GM18520 (cell line): ENCODE measurements around the gene AP1B1.
"Not testable (repeated sequence)": the region's sequence is repeated elsewhere in the genome, so short reads cannot be mapped to it uniquely, and the experiment has no call there.

Experiments
- ATAC-seq: cut with Tn5 transposase; IDR thresholded peaks from one replicate; pipeline ENCODE4 v1.9.1; 2021; ENCODE audit not compliant: unreplicated experiment

Gene AP1B1

GRCh38 chr22:29351891-29352290, 36.5 kb downstream of the AP1B1 start:
- ATAC-seq = no peak

DNA sequence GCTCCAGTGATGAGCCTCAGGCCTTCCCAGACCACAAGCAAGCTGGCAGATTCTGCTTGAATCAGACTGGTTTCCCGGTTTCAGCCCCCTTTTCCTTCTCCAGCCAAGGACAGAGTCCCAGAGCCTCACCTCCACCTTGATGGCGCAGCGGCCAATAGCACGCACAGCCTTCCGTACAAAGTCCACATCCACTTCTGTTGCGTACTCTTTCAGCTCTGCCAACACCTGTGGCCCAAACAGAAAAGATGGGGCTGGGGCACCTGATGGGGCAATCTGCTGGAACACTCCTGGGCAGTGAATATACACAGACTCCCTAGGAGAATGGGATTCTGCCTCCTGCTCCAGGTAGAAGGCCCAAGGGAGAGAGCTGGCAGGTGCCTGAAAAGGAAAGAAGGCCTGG, 37.3 kb downstream of the AP1B1 start:
- ATAC-seq = no peak

GRCh38 chr22:29348956-29349355, 39.4 kb downstream of the AP1B1 start:
- no peak for ATAC-seq

DNA sequence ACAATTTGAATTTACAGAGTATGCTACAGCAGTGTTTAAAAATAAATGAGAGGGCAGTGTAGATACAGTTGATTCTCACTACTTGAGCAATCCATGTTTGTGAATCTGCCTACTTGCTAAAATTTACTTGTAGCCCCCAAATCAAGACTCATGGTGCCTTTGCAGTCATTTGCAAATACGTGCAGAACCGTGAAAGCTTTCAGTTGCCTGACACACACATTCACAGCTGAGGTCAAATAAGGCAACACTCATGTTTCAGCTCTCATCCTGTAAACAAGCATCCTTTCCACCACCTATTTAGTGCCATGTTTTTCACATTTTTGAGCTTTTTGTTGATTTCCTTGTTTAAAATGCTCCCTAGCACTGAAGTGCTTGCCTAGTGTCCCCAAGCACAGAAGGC, 40.3 kb downstream of the AP1B1 start:
- no peak for ATAC-seq

DNA sequence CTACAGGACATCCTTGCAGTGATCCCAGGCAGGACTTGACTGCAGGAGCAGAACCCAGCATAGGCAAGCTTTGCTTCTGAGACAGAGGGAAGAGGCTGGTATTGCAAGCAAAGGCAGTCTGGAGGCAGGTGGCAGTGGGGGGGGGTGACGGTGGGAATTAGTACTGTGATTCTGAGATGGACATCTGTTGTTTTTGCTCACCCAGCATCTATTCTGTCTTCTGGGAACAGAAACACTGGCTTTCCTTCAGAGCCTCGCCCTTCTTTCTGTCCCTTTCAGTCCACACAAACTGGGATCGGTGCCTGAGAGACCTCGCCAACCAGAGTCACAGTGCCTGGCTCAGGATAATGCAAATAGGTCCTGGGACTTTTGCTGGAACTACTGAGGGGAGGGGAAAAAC, 41.7 kb downstream of the AP1B1 start:
- ATAC-seq = no peak

DNA sequence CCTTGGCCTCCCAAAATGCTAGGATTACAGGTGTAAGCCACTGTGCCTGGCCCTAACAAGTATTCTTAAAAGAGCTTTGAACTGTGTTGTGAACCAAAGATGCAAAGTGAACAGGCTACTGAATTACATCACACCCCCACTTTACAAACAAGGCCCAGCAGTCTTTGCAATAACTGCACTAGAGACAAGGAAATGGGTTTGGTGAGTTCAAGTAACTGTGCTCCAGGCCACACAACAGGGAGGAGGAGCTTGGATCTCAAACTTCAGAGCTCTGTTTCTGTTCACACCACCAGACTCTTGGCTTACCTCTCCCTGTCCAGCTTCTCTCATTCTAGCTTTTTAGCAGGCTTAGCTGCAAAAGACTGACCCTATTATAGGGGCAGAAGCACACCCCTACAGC, 42.4 kb downstream of the AP1B1 start:
- ATAC-seq = no peak

DNA sequence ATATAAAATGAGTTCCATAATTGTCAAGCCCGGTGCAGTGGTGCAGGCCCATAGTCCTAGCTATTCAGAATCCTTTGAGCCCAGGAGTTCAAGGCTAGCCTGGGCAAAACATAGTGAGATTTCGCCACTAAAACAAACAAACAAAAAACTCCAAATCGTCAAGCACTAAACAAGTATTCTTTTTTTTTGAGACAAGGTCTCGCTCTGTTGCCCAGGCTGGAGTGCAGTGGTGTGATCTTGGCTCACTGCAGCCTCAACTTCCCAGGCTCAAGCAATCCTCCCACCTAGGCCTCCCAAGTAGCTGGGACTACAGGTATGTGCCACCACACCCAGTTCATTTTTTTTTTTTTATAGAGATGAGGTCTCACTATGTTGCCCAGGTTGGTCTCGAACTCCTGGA, 43.5 kb downstream of the AP1B1 start:
- not testable (repeated sequence) for ATAC-seq

DNA sequence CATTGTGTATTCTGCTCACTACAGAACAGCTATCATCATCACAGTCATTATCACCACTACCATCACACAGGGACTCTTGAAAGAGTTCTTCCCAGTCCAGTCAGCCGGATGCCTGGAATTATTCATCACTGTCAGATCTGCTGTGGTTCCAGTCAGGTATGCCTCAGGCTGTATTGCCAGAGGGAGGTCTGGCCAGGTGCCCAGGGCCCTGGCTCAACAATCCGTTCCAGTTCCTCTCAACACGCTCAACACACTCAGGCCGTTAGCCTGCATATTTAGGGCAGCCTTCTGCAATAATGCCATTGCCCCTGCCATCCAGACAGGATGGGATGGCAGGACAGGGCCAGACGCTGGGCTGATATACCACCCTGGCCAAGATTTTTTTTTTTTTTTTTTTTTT, 44.2 kb downstream of the AP1B1 start:
- ATAC-seq = no peak

GRCh38 chr22:29343313-29343805, 45.0 kb downstream of the AP1B1 start:
- no peak for ATAC-seq

- no peak for ATAC-seq
Measured at GRCh38 chr22:29342577-29343312, 45.6 kb downstream of the AP1B1 start.

DNA sequence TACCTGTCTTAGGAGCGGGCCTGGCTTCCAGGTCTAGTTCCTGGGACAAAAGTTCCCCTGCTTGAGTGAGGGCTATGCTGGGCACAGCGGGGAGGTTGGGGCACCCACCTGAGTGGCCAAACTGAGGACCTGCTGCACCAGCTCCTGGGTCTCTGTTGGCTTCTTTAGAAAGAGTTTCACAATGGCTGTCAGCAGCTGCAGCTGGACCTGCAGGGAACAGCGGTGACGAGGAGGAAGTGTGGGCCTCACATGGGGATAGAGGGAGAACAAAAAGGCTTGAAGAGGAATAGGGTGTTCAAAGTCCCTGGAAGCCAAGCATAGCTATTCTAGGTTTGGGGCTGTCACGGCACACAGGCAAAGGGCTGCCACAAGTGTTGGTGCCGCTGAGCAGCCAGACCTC, 46.2 kb downstream of the AP1B1 start:
- ATAC-seq = no peak

DNA sequence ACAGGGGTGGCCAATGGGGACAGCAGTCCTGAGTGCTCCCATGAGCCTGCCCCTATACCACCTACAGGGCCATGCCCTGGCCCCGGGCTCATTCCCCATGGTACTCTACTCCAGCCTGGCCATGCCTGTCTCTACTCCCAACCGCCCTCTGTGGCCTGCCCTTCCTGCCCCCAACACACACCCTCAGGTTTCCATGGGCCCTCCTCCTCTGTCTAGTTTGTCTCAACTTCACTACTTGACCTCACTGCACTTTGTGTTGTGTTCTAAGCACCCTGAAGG, 46.6 kb downstream of the AP1B1 start:
- no peak for ATAC-seq

DNA sequence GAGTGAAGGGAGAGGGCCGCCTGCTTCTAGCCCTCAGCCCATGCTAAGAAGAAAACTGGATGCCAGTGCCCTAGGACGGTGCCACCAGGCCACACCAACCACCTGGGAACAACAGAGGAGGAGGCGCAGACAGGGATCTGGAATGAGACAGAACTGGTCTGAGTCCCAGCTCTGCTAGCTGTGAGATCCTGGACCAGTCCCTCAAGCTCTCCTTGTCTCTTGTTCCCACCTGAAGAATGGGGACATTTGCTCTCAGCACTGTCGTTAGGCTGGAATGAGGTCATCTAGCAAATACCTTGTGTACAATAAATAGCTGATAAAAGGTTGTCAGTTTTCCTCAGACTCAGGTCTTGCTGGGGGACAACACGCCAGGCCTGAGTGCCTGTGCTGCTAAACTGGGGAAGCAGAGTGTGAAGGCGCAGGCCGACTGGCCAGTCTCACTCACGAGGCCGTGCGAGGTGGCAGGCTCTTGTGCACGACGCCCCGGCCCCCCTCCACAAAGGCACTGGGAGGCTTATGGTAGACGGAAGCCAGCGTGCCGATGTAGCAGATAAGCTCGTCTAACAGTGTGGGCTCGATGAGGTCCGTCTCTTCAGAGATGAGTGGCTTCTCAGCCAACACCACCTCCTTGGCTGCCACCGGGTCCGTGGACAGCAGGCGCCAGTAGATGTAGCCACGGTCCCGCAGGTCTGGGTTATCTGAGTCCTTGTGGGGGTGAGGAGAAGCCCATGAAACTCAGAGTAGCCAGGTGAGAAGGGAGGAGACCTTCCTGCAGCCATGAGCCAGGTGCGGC, 47.1 kb downstream of the AP1B1 start:
- ATAC-seq = no peak

DNA sequence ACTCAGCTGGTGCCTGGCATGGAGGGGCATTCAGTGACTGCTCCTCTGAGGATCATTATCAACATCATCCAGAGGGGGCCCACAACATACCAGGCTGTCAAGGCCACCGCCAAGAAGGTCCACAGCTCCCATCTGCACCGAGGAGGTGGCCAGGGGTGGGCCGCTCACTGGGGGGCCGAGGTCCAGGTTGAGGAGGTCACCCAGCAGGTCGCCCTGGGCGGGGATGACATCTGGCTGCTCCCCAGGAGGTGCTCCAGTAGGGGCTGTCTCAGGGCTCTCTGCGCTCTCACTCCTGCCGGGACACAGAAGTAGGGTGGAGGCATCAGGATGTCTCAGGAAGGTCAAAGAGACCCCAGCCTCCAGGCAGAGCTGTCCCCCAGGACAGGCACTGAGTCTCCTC, 47.8 kb downstream of the AP1B1 start:
- no peak for ATAC-seq

DNA sequence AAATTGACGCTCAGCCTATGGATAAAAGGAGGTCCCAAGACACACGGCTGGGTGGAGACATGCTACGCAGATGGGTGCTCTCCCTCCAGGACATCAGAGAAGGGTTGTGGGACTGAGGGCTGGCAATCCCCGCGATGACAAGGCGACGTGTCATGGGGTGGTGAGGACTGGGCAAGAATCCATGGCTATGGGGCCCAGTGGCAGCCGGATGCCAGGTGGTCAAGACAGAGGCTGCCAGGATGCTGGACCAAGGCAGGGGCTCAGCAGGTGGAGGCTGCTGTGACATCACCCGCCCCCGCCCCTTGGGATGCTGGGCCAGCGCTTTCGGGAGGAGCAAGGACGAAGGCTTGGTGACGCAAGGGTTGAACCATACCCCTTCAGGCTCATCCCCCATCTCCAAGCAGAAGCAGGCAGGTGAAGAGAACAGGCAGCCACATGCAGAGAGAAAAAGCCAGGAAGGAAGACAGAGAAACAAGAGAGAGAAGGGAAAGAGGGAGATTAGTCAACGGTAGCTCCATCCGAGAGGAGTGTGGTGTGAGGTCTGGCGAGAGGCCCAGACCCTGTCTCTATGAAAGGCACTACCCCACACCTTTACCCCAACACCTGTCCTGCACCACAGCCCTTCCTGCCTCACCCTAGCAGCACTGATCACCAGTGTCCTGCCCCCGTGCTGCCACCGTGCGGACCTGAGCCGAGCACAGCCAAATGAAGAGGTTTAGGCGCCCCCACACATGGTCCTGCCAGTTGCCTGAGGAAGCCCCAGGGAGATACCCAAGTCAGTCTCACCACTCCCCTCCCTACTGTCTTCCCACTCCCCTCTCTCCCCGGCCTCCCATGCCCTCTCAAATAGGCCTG, 48.8 kb downstream of the AP1B1 start:
- ATAC-seq = no peak

GRCh38 chr22:29338398-29338797, 50.0 kb downstream of the AP1B1 start:
- no peak for ATAC-seq

GRCh38 chr22:29337631-29338284, 50.6 kb downstream of the AP1B1 start:
- no peak for ATAC-seq

DNA sequence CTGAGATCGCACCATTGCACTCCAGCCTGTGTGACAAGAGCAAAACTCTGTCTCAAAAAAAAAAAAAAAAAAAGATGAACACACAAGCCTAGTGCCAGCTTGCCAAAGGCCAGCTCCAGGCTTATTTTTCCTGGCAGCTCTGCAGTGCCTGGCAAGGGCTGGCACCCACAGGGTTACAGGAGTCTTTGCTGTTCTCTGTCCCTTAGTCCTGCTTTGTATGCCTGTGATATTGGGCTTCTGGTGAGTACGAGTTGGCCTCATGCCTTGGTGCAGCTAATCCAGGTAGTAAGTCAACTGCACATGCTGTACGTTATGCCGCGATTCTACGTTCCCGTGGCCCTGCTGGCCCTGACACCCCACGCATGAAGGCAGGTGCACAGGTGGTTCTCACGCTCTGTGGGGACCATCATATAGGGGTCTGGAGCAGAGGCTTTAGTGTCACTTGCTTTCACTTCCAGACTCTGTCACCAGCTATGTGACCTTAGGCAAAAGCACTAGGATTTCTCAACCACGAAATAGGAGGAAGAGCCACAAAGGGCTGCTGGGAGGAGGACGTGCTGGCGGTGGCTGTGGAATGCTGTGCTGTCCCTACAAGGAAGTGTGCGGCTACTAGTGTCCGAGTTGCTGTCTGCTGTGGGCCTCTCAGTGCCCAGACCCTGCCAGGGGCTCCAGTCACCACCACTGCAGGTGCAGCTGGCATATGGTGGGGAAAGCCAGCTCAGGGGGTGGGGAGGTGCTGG, 51.4 kb downstream of the AP1B1 start:
- no peak for ATAC-seq

GRCh38 chr22:29335656-29336055, 52.7 kb downstream of the AP1B1 start:
- no peak for ATAC-seq

- ATAC-seq = no peak
Measured at GRCh38 chr22:29334696-29335344, 53.5 kb downstream of the AP1B1 start.
